Caco-2 (cell line): Measurements from ENCODE around the gene TRAPPC11. TPM values are rescaled to one million over a fixed set of nuclear protein-coding genes. Genes with fewer than 3 reads are reported as not detected.

Experiments used
- BruUV-seq: library from RNA; stranded (reverse); fragments of 400-500 nt; replicated peaks from 2 replicates; lab custom pipeline; 2021; lab: Mats Ljungman, UMichigan
- CTCF ChIA-PET: fragments of 300-600 bp; sonication (Branson Sonifier 250); formaldehyde crosslinking; loops from one replicate; lab custom pipeline; 2022; ENCODE audit warnings: antibody characterized with exemption; lab: Charles Lee
- POLR2A ChIA-PET: fragments of 300-600 bp; sonication (Branson Sonifier 250); formaldehyde crosslinking; loops from one replicate; lab custom pipeline; 2022; ENCODE audit warnings: antibody characterized with exemption; lab: Charles Lee
- DNase-seq, 2 experiments: peaks; one replicate each; pipeline versions ENCODE4 v3.0.0 to v3.0.0-alpha.2; 2020 to 2022
- H3K27me3 ChIP-seq: replicated peaks from 2 replicates; pipeline ENCODE4 v1.6.0; 2011; ENCODE audit warnings: low read length; ENCODE audit not compliant: control insufficient read depth, insufficient read depth
- H3K36me3 ChIP-seq: 2 replicates; pipeline ENCODE4 v1.5.1; 2011; ENCODE audit warnings: low read length; ENCODE audit not compliant: control insufficient read depth, insufficient read depth
- H3K4me1 ChIP-seq: fragments of 250-450 bp; sonication (Bioruptor Pico); 2 replicates; pipeline ENCODE4 v1.5.1; 2020; ENCODE audit warnings: mild to moderate bottlenecking
- H3K4me3 ChIP-seq: 2 replicates; pipeline ENCODE4 v1.5.1; 2011; ENCODE audit warnings: low read depth, mild to moderate bottlenecking, control low read depth, low read length
- H3K9me3 ChIP-seq: fragments of 250-450 bp; sonication (Bioruptor Pico); 2 replicates; pipeline ENCODE4 v1.5.1; 2020; ENCODE audit warnings: mild to moderate bottlenecking, moderate library complexity
- H3K27ac Mint-ChIP-seq: one replicate; pipeline ENCODE4 v1.8.0; 2022; ENCODE audit warnings: mixed read lengths; ENCODE audit not compliant: unreplicated experiment
- H3K27me3 Mint-ChIP-seq: one replicate; pipeline ENCODE4 v1.8.0; 2022; ENCODE audit warnings: mixed read lengths; ENCODE audit not compliant: insufficient read depth, unreplicated experiment
- H3K36me3 Mint-ChIP-seq: one replicate; pipeline ENCODE4 v1.8.0; 2022; ENCODE audit warnings: mild to moderate bottlenecking, mixed read lengths; ENCODE audit not compliant: insufficient read depth, unreplicated experiment
- H3K4me1 Mint-ChIP-seq: one replicate; pipeline ENCODE4 v1.8.0; 2022; ENCODE audit warnings: low read depth, mixed read lengths; ENCODE audit not compliant: unreplicated experiment
- H3K4me3 Mint-ChIP-seq: one replicate; pipeline ENCODE4 v1.8.0; 2022; ENCODE audit warnings: mild to moderate bottlenecking, moderate library complexity, mixed read lengths; ENCODE audit not compliant: unreplicated experiment
- H3K9me3 Mint-ChIP-seq: one replicate; pipeline ENCODE4 v1.8.0; 2022; ENCODE audit warnings: mixed read lengths; ENCODE audit not compliant: unreplicated experiment
- intact Hi-C: fragments of 100-400 bp; cut with micrococcal nuclease; formaldehyde crosslinking; loops from one replicate; pipeline ENCODE4 v1.10.0; 2022; ENCODE audit not compliant: unreplicated experiment
- total RNA-seq: library from RNA; stranded (reverse); gene quantifications from 2 replicates; pipeline ENCODE4 v1.2.3, GENCODE V29; 2022
- TF ChIP-seq, protein P1 (sequence below), 2 experiments: fragments of 200-600 bp in 1 of 2; IDR thresholded peaks; 1 replicate in 1 of 2; 2 replicates in 1 of 2; pipeline versions ENCODE4 v1.5.1 to v1.8.0; 2011 to 2022; ENCODE audit warnings: antibody characterized with exemption in 1 of 2, control low read depth in 1 of 2, inconsistent platforms in 1 of 2, low read depth in 1 of 2, low read length in 1 of 2, mild to moderate bottlenecking in 1 of 2, moderate library complexity in 1 of 2; ENCODE audit not compliant: insufficient read depth in 1 of 2, severe bottlenecking in 1 of 2, unreplicated experiment in 1 of 2

TRAPPC11 gene
- total RNA-seq, 1 experiment from 2014 or later, result 25.7 TPM

DNA sequence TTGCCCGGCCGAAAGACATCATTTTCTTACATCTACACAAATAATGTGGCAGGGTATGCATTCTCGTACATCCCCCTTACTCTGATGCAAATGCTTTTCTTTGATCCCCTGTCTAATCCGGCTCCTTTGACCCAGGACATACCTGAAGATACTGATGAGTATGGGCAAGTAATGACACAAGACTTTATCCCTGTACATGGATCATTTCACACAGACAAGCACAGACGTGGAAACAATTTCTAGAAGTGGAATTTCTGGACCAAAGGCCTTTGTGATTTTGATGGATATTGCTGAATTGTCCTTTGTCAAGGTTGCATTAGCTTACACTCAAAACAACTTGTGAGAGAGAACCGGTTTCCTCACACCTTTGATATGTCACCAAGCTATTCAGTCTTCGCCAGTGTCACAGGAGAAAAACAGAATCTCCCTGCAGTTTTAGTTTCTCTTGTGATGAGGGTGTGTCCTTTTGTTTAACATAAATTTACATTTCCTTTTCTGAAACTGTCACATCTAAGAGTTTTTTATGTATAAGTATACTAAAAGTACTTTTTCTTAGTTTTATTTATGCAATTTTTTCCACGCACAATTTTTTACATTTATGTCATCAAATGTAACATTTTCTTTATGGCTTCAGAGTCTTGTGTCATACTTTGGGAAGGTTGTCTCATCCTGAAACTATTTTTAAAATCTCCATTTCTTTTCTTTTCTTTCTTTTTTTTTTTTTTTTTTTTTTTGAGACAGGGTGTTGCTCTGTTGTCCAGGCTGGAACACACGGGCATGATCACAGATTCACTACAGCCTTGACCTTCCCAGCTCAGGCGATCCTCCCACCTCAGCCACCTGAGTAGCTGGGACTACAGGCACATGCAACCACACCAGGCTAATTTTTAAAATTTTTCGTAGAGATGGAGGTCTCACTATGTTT, 25.4 kb upstream of the TRAPPC11 start:
- Histone ChIP-seq H3K4me1 (no peaks in the 10 kb centered on the region), H3K4me3 (no peak overlapping the region), H3K9me3 (no peaks in the 10 kb centered on the region), H3K36me3 (no peaks in the 10 kb centered on the region), H3K27me3 (no peaks in the 10 kb centered on the region)
- Mint-ChIP-seq H3K4me3 (no peak overlapping the region), H3K9me3 (no peaks in the 10 kb centered on the region), H3K4me1 (peaks cover 6% of the 10 kb centered on the region), H3K27ac (no peak overlapping the region), H3K36me3 (no peaks in the 10 kb centered on the region), H3K27me3 (no peaks in the 10 kb centered on the region)
- CTCF ChIA-PET, result no interaction called here
- DNase-seq, result no peak
- TF ChIP-seq, protein P1, sequence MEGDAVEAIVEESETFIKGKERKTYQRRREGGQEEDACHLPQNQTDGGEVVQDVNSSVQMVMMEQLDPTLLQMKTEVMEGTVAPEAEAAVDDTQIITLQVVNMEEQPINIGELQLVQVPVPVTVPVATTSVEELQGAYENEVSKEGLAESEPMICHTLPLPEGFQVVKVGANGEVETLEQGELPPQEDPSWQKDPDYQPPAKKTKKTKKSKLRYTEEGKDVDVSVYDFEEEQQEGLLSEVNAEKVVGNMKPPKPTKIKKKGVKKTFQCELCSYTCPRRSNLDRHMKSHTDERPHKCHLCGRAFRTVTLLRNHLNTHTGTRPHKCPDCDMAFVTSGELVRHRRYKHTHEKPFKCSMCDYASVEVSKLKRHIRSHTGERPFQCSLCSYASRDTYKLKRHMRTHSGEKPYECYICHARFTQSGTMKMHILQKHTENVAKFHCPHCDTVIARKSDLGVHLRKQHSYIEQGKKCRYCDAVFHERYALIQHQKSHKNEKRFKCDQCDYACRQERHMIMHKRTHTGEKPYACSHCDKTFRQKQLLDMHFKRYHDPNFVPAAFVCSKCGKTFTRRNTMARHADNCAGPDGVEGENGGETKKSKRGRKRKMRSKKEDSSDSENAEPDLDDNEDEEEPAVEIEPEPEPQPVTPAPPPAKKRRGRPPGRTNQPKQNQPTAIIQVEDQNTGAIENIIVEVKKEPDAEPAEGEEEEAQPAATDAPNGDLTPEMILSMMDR (IDR thresholded peaks at IDR 0.05; ENCODE audit: insufficient read depth in 1 of 2, low read depth in 1 of 2, low read length in 1 of 2, severe bottlenecking in 1 of 2, unreplicated experiment in 1 of 2), result no peak
- POLR2A ChIA-PET, result no interaction called here
- intact Hi-C loops, result no loop called here
- BruUV-seq, result no TSS peak

- Mint-ChIP-seq H3K27me3 (no peaks in the 10 kb centered on the region), H3K4me1 (peaks cover 6% of the 10 kb centered on the region), H3K27ac (no peak overlapping the region), H3K4me3 (no peak overlapping the region), H3K9me3 (no peaks in the 10 kb centered on the region), H3K36me3 (no peaks in the 10 kb centered on the region)
- intact Hi-C loops, result no loop called here
- Histone ChIP-seq H3K27me3 (no peaks in the 10 kb centered on the region), H3K4me1 (no peaks in the 10 kb centered on the region), H3K9me3 (no peaks in the 10 kb centered on the region), H3K36me3 (no peaks in the 10 kb centered on the region), H3K4me3 (no peak overlapping the region)
- BruUV-seq, result no TSS peak
- ChIA-PET POLR2A (no interaction called here), CTCF (no interaction called here)
- TF ChIP-seq, protein P1 (IDR thresholded peaks at IDR 0.05; ENCODE audit: insufficient read depth in 1 of 2, low read depth in 1 of 2, low read length in 1 of 2, severe bottlenecking in 1 of 2, unreplicated experiment in 1 of 2), result no peak
- no peak for DNase-seq
Observed at GRCh38 chr4:183635321-183635720, 23.8 kb upstream of the TRAPPC11 start.

GRCh38 chr4:183635741-183636140, 23.4 kb upstream of the TRAPPC11 start:
- no peaks in the 10 kb centered on the region for H3K4me1 ChIP-seq
- Mint-ChIP-seq H3K4me3 (no peak overlapping the region), H3K27ac (no peak overlapping the region), H3K36me3 (no peaks in the 10 kb centered on the region), H3K9me3 (no peaks in the 10 kb centered on the region), H3K4me1 (peaks cover 6% of the 10 kb centered on the region), H3K27me3 (no peaks in the 10 kb centered on the region)
- H3K4me3 ChIP-seq, result no peak overlapping the region
- ChIA-PET CTCF (no interaction called here), POLR2A (no interaction called here)
- intact Hi-C loops, result no loop called here
- H3K27me3 ChIP-seq, result no peaks in the 10 kb centered on the region
- no TSS peak for BruUV-seq
- DNase-seq, result no peak
- no peaks in the 10 kb centered on the region for H3K36me3 ChIP-seq
- TF ChIP-seq, protein P1 (IDR thresholded peaks at IDR 0.05; ENCODE audit: insufficient read depth in 1 of 2, low read depth in 1 of 2, low read length in 1 of 2, severe bottlenecking in 1 of 2, unreplicated experiment in 1 of 2), result no peak
- H3K9me3 ChIP-seq, result no peaks in the 10 kb centered on the region
